Activated gamma-delta T cell treated with Interleukin-2 at 50 U/mL for 16 hours (primary cell): ENCODE measurements around the gene HOXB7.

Experiments used
- DNase-seq: peaks from one replicate; pipeline ENCODE4 v3.0.0-alpha.2; 2020

HOXB7 gene

GRCh38 chr17:48565022-48565554 lies 45.7 kb downstream of the HOXB7 start:
- DNase-seq = no peak

- no peak for DNase-seq
These were observed 46.4 kb downstream of the HOXB7 start for GRCh38 chr17:48564188-48565021.

DNA sequence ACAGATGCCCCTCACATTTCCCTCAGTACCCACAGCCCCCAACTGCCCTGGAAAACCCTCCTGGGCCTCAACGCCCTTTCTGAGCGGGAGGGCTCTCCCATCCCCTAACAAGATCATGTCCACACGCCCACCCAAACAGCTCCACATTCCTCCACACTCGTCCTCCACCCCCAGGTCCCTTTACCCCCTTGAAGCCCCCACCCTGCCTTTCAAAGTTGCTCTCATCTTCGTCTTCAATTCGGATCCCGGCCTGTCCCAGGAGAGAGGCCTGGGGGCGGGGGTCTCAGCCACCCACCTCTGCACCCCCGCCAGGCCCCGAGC lies 47.0 kb downstream of the HOXB7 start:
- no peak for DNase-seq

DNA sequence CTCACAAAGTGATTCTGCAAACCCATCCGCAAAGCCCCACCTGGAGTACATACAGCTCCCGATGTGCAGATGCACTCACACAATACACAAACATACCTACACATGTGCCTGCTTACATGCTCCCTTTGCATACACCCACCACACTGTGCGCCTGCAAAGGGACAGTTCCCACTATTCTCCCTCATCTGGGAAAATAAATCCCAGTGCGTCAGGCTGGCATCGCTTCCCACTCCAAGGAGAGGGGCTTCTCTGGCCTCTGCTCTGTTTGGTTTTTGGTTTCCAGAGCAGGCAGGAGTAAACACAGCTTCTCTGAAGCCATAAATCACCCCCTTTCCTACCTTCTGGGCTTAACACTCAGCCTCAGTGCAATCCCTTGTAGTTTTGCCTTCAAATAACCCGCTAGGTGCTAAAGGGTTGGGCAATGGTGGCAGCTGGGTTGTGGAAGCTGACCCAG lies 47.4 kb downstream of the HOXB7 start:
- no peak for DNase-seq

- no peak for DNase-seq
These were observed 47.9 kb downstream of the HOXB7 start for GRCh38 chr17:48562934-48563333.

- no peak for DNase-seq
These were observed 48.7 kb downstream of the HOXB7 start for GRCh38 chr17:48561884-48562810.

GRCh38 chr17:48559840-48560817 lies 50.7 kb downstream of the HOXB7 start:
- no peak for DNase-seq

- DNase-seq = no peak
These were observed 51.5 kb downstream of the HOXB7 start for GRCh38 chr17:48559122-48559839.

DNA sequence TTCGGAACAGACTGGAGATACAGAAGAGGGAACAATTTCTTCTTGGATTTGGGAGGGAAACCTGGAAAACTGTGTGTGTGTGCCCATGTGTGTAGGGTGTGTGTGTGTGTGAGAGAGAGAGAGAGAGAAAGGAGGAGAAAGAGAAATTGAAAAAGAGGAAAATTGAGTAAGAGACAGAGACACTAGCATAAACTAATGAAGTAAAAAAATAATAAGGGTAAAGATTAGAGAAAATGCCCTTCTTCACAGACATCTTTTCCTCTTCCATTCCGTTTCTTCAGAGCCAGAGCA lies 52.0 kb downstream of the HOXB7 start:
- DNase-seq = no peak

GRCh38 chr17:48558057-48558830 lies 52.6 kb downstream of the HOXB7 start:
- no peak for DNase-seq
